Left renal pelvis (tissue), 4 donors: Measurements from ENCODE around the gene PALM. TPM values are rescaled to one million over a fixed set of nuclear protein-coding genes. Genes with fewer than 3 reads are reported as not detected.

ENCODE experiments used
- DNase-seq, 4 donors: peaks; one replicate each; pipeline ENCODE4 v3.0.0-alpha.2; 2013; ENCODE audit warnings: low read depth in 4 of 4, low spot score in 3 of 4
- polyA plus RNA-seq, 4 donors: library from polyadenylated mRNA; unstranded; fragments of 120-200 nt; gene quantifications; one replicate each; pipeline ENCODE4 v1.2.1, GENCODE V29; 2013; ENCODE audit not compliant: insufficient read length in 4 of 4

PALM gene
- polyA plus RNA-seq, 4 donors: 63.6 to 111 (median 78.1) TPM

- no peak for DNase-seq
These were observed 39.5 kb downstream of the PALM start for GRCh38 chr19:748274-748598.

DNA sequence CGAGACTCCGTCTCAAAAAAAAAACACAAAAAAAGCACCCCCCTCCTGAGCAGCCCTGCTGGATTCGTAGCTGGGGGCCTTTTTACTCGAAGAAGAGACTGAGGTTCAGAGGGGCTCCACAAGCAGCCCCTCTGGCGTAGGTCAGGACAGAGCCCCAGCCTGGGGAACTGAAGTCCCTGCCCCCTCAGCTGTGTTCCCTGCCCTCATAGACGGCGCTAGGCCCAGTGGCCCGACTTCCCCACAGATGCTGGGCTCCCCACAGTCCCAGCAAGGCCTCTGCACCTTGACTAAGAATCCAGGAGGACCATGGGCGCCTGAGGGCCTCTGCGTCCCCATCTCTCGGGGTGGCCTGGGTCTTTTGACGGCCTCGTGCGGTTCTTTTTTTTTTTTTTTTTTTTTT lies 41.1 kb downstream of the PALM start:
- no peak for DNase-seq

- DNase-seq: no peak
These were observed 42.1 kb downstream of the PALM start, which contains the start of gene MISP for GRCh38 chr19:750640-751423. TSS of gene MISP (plus strand) at chr19:751112. CDS start at chr19:756947, 5,835 bp downstream.

- DNase-seq: no peak
These were observed 43.0 kb downstream of the PALM start for GRCh38 chr19:751501-752341.

- peak in 1 of 4 donors; percentile 43 for DNase-seq
These were observed 44.1 kb downstream of the PALM start for GRCh38 chr19:752652-753517.

- no peak for DNase-seq
These were observed 45.8 kb downstream of the PALM start for GRCh38 chr19:754530-754929.

DNA sequence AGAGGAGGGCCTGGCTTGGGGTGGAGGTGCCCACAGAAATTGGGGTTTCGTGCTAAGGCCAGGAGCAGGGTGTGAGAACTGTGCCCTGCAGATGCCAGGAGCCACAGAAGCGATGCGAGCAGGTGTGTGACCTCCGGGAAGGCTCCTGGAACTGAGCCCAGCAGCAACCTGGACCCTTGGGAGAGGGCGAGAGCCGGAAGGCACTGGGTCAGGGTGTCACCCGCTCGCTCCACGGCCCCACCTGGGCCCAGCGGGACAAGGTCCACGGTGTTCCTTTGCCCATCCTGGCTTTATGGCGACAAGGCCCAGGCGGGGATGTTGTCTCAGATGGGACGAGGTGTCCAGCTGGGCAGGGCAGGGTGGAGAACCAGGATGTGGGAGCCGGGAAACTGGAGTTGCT lies 46.3 kb downstream of the PALM start:
- no peak for DNase-seq

- no peak for DNase-seq
These were observed 47.5 kb downstream of the PALM start for GRCh38 chr19:756236-756635.

DNA sequence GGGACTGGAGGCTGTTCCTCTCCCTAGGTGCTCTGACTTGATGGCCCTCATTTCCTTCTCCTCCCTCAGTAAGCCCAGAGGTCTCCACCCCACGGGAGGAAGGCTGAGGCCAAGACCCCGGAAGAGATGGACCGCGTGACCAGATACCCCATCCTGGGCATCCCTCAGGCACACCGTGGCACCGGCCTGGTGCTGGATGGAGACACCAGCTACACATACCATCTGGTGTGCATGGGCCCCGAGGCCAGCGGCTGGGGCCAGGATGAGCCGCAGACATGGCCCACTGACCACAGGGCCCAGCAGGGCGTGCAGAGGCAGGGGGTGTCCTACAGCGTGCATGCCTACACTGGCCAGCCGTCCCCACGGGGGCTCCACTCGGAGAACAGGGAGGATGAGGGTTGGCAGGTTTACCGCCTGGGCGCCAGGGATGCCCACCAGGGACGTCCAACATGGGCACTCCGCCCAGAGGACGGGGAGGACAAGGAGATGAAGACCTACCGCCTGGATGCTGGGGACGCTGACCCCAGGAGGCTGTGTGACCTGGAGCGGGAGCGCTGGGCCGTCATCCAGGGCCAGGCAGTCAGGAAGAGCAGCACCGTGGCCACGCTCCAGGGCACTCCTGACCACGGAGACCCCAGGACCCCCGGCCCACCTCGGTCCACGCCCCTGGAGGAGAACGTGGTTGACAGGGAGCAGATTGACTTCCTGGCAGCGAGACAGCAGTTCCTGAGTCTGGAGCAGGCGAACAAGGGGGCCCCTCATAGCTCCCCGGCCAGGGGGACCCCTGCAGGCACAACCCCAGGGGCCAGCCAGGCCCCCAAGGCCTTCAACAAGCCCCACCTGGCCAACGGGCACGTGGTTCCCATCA lies 48.3 kb downstream of the PALM start:
- no peak for DNase-seq

GRCh38 chr19:757811-758668 lies 49.3 kb downstream of the PALM start:
- no peak for DNase-seq

GRCh38 chr19:763181-763580 lies 54.4 kb downstream of the PALM start:
- no peak for DNase-seq

DNA sequence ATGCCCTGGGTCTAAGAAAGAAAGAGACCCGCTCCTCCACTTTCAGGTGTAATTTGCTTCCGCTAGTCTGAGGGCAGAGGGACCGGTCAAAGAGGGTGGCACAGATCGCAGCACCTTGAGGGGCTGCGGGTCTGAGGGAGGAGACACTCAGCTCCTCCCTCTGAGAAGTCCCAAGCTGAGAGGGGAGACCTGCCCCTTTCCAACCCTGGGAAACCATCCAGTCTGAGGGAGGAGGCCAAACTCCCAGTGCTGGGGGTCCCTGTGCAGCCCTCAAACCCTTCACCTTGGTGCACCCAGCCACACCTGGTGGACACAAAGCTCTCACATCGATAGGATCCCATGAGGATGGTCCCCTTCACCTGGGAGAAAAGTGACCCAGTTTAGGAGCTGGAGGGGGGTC lies 55.1 kb downstream of the PALM start:
- DNase-seq: no peak

DNA sequence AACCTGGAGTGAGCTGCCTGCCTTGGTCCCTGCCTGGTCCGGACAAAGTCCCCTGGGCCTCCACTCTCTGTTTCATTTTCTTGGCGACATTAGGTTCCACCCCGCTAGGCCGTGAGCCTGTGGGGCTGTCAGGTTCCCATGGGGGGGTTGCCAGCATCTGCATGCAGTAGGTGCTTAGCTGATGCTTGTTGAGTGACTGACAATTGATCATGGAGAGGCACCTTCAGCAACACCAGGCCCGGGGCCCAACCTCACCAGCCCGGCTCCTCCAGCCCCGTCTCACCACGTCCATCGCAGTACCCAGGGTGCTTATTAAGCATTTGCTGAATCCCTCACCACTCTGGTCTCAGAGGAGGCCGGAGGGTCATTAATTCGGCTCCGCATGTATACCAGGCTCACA lies 55.6 kb downstream of the PALM start:
- DNase-seq: no peak

GRCh38 chr19:765179-765738 lies 56.5 kb downstream of the PALM start:
- no peak for DNase-seq

DNA sequence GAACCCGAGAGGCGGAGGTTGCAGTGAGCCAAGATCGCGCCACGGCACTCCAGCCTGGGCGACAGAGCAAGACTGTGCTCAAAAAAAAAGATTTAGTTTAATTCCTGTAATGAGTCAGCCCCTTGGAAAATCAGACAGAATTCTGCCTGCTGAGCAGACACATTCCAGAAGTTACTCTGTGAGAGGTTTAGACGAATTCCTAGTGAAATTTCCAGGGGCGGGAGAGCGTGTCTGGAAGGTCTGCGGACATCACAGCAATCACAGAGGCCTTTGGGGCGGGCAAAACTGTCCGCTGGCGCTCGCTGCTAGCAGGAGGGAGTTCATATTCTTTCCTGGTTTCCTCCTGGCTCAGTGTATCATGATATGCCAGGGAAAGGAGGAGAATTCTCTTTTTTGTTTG lies 59.7 kb downstream of the PALM start:
- no peak for DNase-seq

DNA sequence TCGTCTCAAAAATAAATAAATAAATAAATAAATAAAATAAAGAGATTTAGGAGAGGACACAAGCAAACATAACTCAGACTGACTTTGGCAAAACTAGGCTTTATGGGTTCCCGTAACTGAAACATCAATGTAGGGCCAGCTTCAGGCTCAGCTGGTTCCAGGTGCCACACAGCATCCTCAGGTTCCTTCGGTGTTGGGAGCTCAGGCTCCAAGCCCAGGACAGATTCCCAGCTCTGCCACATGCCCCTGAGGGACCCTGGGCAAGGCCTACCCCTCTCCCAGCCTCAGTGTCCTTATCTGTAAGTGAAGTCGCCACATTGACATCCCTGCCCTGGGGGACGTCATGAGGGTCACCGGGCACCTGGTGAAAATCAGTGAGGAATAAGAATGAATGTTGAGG lies 60.9 kb downstream of the PALM start:
- DNase-seq: no peak

GRCh38 chr19:771332-771785 lies 62.6 kb downstream of the PALM start:
- no peak for DNase-seq

- DNase-seq: no peak
These were observed 63.3 kb downstream of the PALM start for GRCh38 chr19:772063-772462.
